ENCODE data around the gene UGCG.

GRCh38 chr9:111874500-111874899, 22.1 kb upstream of the UGCG start:
- TF ChIP-seq CTCF (IDR thresholded peaks at IDR 0.05) (no peak), POLR2A (IDR thresholded peaks at IDR 0.05) (no peak), POLR2AphosphoS5 (IDR thresholded peaks at IDR 0.05) (no peak)

All from transverse colon (tissue), 4 donors.